GM20000 (cell line): ENCODE measurements around the gene KDM1A.

Source experiments
- DNase-seq: peaks from one replicate; pipeline ENCODE4 v3.0.0; 2012; ENCODE audit warnings: low spot score
- TF ChIP-seq, protein P1 (sequence below): IDR thresholded peaks from 2 replicates; pipeline ENCODE4 v1.5.1; 2012; ENCODE audit warnings: mild to moderate bottlenecking, control low read depth; ENCODE audit errors: extremely low read depth, missing control alignments

Gene KDM1A

DNA sequence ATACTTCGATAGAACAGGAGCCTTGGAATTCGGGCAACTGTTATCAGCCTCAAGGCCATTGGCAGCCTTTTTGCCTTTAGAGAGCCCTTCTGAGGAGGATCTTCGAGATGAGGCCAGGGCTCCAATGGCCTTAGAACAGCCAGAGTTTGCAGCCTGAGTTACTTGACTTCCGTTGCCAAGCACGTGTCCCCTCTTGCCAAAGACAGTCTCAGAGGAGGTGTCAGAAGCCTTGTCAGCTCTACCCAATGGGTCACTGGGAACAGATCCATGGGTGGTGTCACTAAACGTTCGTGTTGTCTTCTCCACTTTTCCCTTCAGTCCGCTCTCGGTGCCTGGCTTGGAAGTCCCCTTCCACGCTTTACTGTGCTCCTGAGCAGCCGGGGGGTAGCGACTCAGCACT lies 73.2 kb downstream of the KDM1A start:
- DNase-seq: no peak
- TF ChIP-seq, protein P1, sequence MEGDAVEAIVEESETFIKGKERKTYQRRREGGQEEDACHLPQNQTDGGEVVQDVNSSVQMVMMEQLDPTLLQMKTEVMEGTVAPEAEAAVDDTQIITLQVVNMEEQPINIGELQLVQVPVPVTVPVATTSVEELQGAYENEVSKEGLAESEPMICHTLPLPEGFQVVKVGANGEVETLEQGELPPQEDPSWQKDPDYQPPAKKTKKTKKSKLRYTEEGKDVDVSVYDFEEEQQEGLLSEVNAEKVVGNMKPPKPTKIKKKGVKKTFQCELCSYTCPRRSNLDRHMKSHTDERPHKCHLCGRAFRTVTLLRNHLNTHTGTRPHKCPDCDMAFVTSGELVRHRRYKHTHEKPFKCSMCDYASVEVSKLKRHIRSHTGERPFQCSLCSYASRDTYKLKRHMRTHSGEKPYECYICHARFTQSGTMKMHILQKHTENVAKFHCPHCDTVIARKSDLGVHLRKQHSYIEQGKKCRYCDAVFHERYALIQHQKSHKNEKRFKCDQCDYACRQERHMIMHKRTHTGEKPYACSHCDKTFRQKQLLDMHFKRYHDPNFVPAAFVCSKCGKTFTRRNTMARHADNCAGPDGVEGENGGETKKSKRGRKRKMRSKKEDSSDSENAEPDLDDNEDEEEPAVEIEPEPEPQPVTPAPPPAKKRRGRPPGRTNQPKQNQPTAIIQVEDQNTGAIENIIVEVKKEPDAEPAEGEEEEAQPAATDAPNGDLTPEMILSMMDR: no peak

DNA sequence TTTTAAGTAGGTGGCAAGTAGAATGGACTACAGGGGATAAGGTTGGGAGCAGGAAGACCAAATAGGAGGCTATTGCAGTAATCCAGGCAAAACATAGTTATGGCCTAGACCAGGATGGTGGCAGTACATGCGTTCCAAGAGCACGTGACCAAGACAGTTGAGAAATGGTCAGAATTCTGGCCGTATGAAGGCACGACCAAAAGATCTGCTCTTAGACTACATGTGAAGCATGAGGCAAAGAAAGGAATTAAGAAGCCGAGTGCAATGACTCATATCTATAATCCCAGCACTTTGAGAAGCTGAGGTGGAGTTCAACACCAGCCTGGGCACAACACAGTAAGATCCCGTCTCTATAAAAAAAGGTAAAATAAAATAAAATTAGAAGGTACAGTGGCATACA lies 78.0 kb downstream of the KDM1A start:
- TF ChIP-seq, protein P1: no peak
- no peak for DNase-seq

DNA sequence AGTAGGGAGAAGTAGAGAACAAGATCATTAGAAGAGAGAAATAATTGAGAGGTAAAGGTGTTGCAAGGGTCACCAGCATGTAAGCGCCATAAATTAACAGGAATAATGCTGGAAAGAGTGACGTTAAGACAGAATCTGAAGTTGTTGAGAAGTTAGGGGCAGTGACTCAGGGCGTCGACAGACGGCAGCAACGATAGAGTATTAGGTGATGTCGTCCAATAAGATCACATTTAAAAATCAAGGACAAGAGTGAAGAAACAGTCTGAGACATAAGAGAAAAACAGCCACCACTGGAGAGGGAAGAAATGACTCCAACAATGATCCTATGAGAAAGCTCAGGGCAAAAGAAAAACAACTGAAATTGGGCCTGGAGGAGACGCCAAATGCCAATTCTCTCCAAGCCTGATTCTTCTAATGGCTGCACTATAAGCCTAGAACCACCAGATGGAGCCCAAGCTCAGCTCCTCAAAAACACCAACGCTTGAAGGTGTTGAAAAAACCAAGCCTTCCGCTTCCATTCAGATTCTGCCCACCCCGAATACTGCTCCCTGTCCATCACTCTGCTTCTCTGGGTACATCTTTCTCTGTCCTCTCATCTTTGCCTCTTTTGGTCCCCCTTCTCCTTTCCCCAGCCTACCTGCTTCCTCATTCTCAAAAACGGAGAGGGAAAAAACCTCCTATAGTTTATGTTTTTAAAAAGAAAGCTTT lies 79.3 kb downstream of the KDM1A start:
- DNase-seq: peak; percentile 70
- TF ChIP-seq, protein P1: peak; percentile 78

DNA sequence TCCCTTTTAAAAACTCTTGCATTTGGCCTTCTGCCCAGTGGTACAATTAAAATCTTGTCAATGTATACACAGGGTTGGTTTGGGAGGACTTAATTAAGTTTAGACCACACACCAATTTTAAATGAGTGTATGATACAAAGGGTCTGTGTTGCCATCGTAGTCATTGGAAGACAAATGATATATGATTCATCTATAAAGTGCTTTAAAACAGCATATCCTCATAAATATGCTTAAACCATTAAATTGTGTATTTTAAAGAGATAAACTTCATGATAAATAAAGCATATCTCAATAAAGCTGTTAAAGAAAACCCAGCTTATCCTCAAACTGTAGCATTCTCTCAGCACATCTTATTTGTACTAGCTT lies 79.9 kb downstream of the KDM1A start:
- TF ChIP-seq, protein P1: no peak
- no peak for DNase-seq

DNA sequence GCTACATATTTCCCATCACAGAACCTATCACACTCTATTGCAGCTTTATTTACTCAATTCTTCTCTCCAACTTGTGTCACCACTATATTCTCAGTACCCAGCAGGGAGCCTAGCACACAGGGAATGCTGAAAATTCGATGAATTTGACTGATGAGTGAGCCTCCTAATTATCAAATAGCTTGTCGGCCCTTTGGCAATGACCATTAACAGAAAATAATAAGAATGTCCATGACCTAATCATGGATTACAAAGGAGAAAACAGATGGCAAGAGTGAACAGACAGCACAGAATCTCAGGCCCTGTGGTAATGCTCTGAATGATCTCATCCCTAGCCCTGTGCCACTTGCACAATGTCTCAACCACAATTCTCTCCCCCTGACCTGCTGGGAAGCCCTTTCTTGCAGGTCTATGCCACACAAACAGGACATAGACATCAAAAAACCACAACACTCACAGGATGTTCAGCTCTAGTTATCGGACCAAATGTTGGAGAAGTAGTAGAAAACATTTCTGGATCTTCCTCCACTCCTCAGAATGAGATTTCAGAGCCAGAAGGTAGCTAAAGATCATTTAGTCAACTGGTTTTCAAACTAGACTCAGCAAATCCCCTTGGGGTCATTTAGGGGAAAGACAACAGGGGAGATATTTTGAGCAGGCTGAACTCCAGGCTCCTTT lies 80.9 kb downstream of the KDM1A start:
- no peak for DNase-seq
- TF ChIP-seq, protein P1: no peak

DNA sequence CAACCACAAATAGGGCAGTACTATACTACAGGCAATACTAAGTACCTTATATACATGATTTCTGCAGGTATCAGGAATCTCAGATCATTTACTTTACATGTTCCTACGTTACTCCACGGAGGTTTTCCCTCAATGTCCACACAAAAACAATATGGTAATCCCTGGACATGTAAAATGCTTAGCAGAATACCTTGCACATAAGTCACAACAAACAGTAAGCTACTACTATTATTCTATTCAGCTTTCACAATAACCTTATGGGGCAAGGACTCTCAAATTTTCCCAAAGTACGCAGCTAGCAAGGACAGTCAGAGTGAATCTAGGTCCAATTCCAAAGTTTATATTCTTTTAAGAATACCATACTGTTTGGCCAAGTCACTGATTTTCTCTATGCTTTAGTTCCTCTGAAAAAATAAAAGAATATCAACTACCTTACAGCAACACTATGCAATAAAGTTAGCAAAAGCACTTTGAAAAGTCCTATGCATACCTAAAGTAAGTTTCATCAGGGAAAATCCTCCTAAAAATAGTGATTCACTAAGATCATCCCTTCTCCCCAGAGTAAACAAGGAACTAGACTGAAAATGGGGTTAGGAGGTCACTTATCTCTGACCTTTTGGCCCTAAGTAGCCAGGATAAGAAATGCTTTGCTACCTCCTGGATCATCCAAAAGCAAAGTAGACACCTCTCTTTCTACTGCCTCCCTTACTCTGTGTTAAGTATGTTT lies 82.0 kb downstream of the KDM1A start:
- no peak for DNase-seq
- TF ChIP-seq, protein P1: no peak

DNA sequence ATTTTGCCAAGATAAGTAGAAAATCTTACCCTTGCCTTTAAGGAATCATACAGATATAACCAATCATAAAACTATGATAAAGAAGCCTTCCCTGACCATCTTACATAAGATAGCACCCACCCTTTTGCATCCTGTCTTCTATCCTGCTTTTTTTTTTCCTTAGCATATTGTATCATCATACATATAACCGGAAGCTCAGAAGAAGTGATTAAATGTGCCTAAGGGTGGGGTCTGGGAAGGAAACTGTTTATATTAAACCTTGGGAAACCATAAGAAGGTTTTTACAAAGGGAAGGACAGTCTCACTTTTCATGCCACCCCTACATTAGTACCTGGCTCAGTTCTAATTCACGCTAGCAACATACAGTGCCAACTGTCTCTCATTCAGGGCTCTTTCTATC lies 82.6 kb downstream of the KDM1A start:
- DNase-seq: no peak
- TF ChIP-seq, protein P1: no peak
